M059J (cell line): Measurements from ENCODE around the gene HOXA9. TPM values are rescaled to one million over a fixed set of nuclear protein-coding genes. Genes with fewer than 3 reads are reported as not detected.
A peak's percentile ranks its signal among the peaks of the same experiment; 100 is the strongest.

ENCODE experiments used
- DNase-seq: peaks from one replicate; pipeline ENCODE4 v3.0.0-alpha.2; 2012; ENCODE audit warnings: low read depth
- total RNA-seq: library from RNA; depleted of rRNA; stranded (reverse); fragments of >200 nt; shearing (Covaris generic); gene quantifications from 2 replicates; pipeline ENCODE4 v1.2.3, GENCODE V29; 2014

The HOXA9 gene
- total RNA-seq, 1 experiment from 2014 or later: 66.1 TPM

GRCh38 chr7:27153526-27153925, 11.8 kb downstream of the HOXA9 start:
- DNase-seq: no peak

- DNase-seq: no peak
Observed at GRCh38 chr7:27152816-27153442, 12.4 kb downstream of the HOXA9 start.

DNA sequence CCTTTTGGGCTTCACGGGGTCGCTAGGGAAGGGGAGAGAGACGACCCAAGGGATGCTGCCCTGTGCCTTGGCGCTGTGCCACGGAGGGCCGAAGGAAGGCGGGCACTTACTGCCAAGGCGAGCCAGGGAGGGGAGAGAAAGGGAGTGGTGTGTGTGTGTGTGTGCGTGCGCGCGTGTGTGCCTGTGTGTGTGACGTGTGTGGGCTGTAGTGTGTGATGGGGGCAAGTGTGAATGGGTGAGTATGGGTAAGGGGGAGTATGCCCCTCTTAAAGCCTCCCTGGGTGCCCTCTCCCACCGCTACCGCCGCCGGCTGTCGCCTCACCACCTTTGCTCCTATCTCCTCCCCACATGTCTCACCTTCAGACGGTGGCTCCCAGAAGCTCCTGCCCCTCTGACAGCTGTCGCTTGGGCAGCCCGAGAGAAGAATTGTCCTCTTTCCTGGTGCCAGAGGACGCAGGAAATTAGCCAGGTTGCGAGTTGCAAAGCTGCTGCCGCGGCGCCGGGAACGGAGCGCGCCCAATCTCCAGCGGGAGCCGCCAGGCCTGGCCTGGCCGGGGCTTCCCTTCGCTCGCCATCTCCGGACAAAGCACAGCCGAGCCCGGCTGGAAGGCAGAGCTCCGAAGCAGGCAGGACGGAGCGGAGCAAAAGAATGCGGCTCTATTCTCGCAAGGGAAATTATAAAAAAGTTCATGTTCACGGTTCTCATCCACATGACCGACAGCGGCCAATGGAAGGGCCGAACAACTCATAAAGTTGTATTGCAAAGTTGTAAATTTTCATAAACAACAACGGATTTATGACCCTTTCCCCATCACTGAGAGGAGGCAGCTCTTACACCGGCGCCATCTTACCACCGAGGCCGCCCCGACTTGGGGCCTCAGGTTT, 13.2 kb downstream of the HOXA9 start, which contains the start of gene HOXA3:
Gene HOXA3 (minus strand): TSS at position 653 of the 885 bp plus-strand sequence. CDS start 41,943 bp downstream, outside the sequence.
- DNase-seq: peak; percentile 69

DNA sequence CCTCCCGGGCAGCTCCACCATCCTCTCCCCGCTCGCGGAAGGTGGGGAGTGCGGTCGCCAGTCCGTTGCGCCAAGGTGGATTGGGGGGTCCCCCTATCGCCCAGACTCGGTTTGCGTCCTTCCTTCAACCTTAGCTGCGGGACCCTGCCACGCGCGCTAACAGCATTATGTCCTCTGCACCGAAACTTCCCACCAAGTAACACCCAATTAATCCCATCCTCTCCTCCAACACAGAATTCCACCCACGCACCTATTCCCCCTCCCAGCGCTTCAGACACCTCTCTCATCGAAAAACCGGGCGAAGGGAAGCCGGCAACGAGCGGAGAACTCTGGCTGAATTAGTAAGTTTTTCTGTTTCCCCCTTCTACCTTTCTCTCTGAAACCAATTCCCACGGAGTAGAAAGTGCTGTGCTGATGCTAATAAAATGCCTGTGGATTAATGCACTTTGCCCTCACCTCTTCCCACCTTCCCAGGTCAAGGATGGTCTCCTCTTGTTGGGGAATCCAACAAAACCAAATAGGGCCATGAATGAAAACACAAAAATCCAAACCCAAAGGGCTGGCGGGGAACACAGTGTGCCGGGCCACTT, 13.9 kb downstream of the HOXA9 start:
- DNase-seq: peak; percentile 18

GRCh38 chr7:27150568-27151340, 14.6 kb downstream of the HOXA9 start:
- peak; percentile 78 for DNase-seq

DNA sequence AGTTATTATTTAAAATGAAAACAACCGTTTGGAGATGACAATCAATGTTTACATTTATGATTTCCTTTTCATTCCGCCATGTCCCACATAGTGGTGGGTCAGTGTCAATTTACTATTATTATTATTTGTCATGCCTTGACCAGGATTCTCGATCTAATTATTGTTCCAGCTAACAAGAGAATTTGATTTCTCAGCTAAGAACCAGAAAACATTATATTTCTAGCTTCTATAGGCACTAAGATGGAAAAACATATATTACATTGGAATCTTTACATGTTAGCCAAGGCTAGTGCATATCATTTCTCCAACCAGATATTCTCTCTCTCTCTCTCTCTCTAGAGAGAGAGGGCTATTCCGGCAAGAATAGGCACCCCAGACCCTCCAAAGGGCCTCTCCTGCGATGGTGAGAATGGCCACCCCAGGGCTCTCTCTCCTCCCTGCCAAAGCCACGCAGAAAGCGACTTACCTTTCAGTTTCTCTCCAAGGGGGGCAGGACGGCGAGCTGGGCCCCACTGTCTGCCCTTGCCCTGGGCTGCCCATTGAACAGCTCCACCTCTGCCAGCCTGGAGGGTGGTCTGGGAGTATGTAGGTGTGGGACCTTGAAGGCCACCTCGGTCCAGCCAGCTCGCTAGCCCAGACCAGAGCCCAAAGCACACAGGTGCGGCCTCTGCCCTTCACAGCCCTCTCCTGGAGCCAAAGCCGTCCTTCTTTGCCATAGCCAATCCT, 15.3 kb downstream of the HOXA9 start:
- DNase-seq: peak; percentile 45

GRCh38 chr7:27148756-27149641, 16.3 kb downstream of the HOXA9 start:
- DNase-seq: peak; percentile 72

DNA sequence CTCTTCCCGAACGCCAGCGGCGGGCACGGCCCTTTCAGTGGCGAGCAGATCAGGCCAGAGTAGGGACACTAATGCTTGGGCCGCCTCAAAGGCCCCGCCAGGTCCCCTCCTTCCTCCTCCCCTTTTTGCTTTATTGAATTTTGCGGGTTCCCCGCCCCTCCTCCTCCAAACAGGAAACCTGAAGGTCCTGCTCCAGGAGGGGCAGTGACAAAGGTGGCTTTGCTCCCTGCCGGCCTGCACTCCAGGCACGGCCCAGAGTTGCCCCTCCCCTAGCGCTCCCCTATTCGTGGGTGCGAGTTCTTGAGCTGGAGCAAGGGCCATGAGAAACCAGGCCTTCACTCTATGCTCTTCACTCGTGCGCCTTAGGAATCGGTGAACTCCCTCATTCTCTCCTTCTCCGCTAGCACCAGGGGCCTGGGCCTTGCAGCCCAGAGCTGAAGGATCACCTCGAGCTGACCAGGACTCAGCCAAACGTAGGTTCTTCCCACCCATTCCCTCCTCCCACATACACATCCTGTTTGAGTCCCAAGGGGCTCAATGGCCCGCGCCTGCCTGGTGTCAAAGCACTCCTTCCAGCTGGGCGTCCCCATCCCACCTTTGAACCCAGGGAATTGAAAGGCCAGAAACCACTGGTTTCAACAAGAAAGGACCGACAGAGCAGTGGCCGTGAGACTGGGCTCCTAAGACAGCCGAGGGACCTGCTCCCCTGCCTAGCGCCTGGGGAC, 17.1 kb downstream of the HOXA9 start:
- DNase-seq: peak; percentile 55

DNA sequence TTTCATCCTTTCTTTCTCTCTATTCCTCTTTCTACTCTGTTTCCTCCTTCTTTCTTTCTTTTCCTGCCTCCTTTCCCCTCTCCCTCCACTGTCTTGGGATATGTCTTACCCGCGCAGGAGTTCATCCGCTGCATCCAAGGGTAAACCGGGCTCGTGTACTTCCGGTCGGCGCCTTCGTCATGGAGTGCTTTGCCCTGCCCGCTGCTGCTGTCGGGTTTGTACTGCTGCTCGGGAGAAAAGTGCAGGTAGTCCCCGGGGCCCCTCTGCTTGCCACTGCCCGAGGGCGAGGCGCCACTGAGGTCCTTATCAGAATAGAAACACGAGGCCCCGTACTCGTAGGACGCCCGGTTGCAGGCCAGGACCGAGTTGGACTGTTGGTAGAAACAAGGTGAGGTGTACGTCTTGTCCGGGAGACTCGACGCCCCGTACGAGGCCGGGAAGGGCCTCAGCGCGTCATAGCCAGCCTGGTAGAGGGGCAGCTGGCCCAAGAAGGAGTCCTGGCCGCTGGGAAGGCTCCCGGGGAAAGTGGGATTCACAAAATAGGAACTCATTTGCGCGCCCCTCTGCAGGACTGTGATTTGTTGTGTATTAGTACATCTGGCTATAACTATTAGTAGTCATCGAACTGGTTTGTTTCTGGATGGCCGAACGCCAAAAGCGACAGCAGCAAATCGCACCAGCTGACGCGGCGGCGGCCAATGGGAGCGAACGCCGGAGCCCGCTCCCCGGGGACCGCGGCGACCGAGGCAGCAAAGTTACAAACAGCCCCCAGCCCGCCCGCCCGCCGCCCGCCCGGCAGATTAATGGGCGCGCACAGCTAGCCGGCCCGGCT, 17.9 kb downstream of the HOXA9 start, which contains the start of gene HOXA6:
Gene HOXA6 (minus strand): TSS at position 576 of the 832 bp plus-strand sequence. CDS start 25 bp downstream, at position 551.
- DNase-seq: no peak

GRCh38 chr7:27146491-27147198, 18.7 kb downstream of the HOXA9 start:
- no peak for DNase-seq

GRCh38 chr7:27145914-27146412, 19.4 kb downstream of the HOXA9 start:
- no peak for DNase-seq

- DNase-seq: no peak
Observed at GRCh38 chr7:27145165-27145913, 20.0 kb downstream of the HOXA9 start.

GRCh38 chr7:27144781-27145164, 20.6 kb downstream of the HOXA9 start:
- no peak for DNase-seq

- DNase-seq: no peak
Observed at GRCh38 chr7:27143950-27144780, 21.2 kb downstream of the HOXA9 start.

DNA sequence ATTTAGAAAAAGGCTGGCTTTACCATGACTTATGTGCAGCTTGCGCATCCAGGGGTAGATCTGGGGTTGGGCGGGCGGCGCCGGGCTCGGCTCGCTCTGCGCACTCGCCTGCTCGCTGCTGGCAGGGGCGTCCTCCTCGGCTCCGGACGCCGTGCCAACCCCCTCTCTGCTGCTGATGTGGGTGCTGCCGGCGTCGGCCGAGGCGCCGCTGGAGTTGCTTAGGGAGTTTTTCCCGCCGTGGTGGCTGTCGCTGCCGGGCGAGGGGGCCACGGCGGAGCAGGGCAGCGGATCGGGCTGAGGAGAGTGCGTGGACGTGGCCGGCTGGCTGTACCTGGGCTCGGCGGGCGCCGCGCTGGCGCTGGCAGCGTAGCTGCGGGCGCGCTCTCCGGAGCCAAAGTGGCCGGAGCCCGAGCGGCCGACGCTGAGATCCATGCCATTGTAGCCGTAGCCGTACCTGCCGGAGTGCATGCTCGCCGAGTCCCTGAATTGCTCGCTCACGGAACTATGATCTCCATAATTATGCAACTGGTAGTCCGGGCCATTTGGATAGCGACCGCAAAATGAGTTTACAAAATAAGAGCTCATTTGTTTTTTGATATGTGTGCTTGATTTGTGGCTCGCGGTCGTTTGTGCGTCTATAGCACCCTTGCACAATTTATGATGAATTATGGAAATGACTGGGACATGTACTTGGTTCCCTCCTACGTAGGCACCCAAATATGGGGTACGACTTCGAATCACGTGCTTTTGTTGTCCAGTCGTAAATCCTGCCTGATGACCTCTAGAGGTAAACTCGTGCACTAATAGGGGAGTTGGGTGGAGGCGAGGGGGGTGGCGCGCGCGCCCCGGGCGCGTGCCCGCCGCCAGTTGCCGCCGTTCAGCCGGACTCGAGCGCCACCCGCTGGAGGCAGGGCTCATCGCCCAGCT, 22.1 kb downstream of the HOXA9 start, which contains the start of gene HOXA5:
Gene HOXA5 (minus strand): TSS at position 659 of the 927 bp plus-strand sequence. CDS start 74 bp downstream, at position 585.
- peak; percentile 89 for DNase-seq
